WI38 (cell line): ENCODE results near the gene HOXD3.

ENCODE experiments used
- H3K4me3 ChIP-seq: 2 replicates; pipeline ENCODE4 v1.5.1; 2011; ENCODE audit warnings: low read depth, mild to moderate bottlenecking, control low read depth, low read length
- CTCF ChIP-seq: IDR thresholded peaks from 2 replicates; pipeline ENCODE4 v1.5.1; 2012; ENCODE audit warnings: low read depth, mild to moderate bottlenecking, control low read depth, low read length

The HOXD3 gene

GRCh38 chr2:176206682-176207081, 49.6 kb downstream of the HOXD3 start:
- no peak overlapping the region for H3K4me3 ChIP-seq
- no peak for TF ChIP-seq CTCF

- H3K4me3 ChIP-seq: no peak overlapping the region
- no peak for TF ChIP-seq CTCF
These were observed 54.0 kb downstream of the HOXD3 start for GRCh38 chr2:176211110-176211509.

- H3K4me3 ChIP-seq: no peak overlapping the region
- TF ChIP-seq CTCF: no peak
These were observed 55.2 kb downstream of the HOXD3 start for GRCh38 chr2:176212276-176212675.

GRCh38 chr2:176213406-176213805, 56.3 kb downstream of the HOXD3 start:
- H3K4me3 ChIP-seq: no peak overlapping the region
- TF ChIP-seq CTCF: no peak
